NK-92 (cell line): Measurements from ENCODE around the gene TBX10.

Experiments
- DNase-seq: peaks from one replicate; lab custom pipeline; 2025; ENCODE audit not compliant: unreplicated experiment; lab: John Stamatoyannopoulos, UW

TBX10 gene

GRCh38 chr11:67617243-67617953 lies 22.2 kb downstream of the TBX10 start:
- DNase-seq: no peak

GRCh38 chr11:67616431-67617242 lies 22.9 kb downstream of the TBX10 start:
- no peak for DNase-seq

GRCh38 chr11:67615728-67616430 lies 23.7 kb downstream of the TBX10 start:
- no peak for DNase-seq

GRCh38 chr11:67614730-67615714 lies 24.5 kb downstream of the TBX10 start:
- DNase-seq: no peak

- DNase-seq: peak; percentile 62
Measured at GRCh38 chr11:67613960-67614715, 25.4 kb downstream of the TBX10 start.

- no peak for DNase-seq
Measured at GRCh38 chr11:67613313-67613959, 26.1 kb downstream of the TBX10 start.

GRCh38 chr11:67612751-67613150 lies 26.8 kb downstream of the TBX10 start:
- DNase-seq: no peak

GRCh38 chr11:67611704-67612587 lies 27.6 kb downstream of the TBX10 start:
- no peak for DNase-seq

GRCh38 chr11:67611165-67611564 lies 28.4 kb downstream of the TBX10 start:
- no peak for DNase-seq

GRCh38 chr11:67610302-67610868 lies 29.2 kb downstream of the TBX10 start:
- DNase-seq: no peak

- DNase-seq: no peak
Measured at GRCh38 chr11:67609316-67609715, 30.2 kb downstream of the TBX10 start.

- no peak for DNase-seq
Measured at GRCh38 chr11:67608486-67608885, 31.1 kb downstream of the TBX10 start.

GRCh38 chr11:67607507-67607906 lies 32.1 kb downstream of the TBX10 start:
- DNase-seq: no peak

GRCh38 chr11:67606492-67607295 lies 32.9 kb downstream of the TBX10 start, which contains the start of gene NDUFV1:
Gene NDUFV1, plus strand, starts transcription at chr11:67606936. Its CDS starts 69 bp downstream, at chr11:67607005.
- peak; percentile 77 for DNase-seq

GRCh38 chr11:67606093-67606491 lies 33.5 kb downstream of the TBX10 start:
- no peak for DNase-seq

- no peak for DNase-seq
Measured at GRCh38 chr11:67605231-67606011, 34.1 kb downstream of the TBX10 start.
